B cell (primary cell): ENCODE results near the gene HDAC1. TPM values are rescaled to one million over a fixed set of nuclear protein-coding genes. Genes with fewer than 3 reads are reported as not detected.

Experiments
- ATAC-seq: fragments of 200-7000 bp; cut with Tn5 transposase; one replicate; pipeline ENCODE4 v1.10.0; 2021; ENCODE audit warnings: low read depth, mild to moderate bottlenecking, moderate number of reproducible peaks, moderate library complexity
- CTCF ChIA-PET: fragments of 350-600 bp; sonication (Branson Sonifier 250); formaldehyde crosslinking; loops from one replicate; lab custom pipeline; 2021; ENCODE audit warnings: antibody characterized with exemption, inconsistent platforms; lab: Charles Lee
- POLR2A ChIA-PET: fragments of 350-600 bp; sonication (Branson Sonifier 250); formaldehyde crosslinking; loops from one replicate; lab custom pipeline; 2021; ENCODE audit warnings: antibody characterized with exemption; lab: Charles Lee
- DNase-seq: peaks from one replicate; pipeline ENCODE4 v3.0.0; 2013
- H2AFZ ChIP-seq: 2 replicates; pipeline ENCODE4 v1.6.1; 2012; ENCODE audit warnings: mild to moderate bottlenecking, low read depth, low read length; ENCODE audit not compliant: insufficient read depth, poor library complexity, severe bottlenecking
- H3K27ac ChIP-seq, 2 donors: 1 replicate in 1 of 2; 2 replicates in 1 of 2; pipeline ENCODE4 v1.5.1; 2012 to 2013; ENCODE audit warnings: low read length in 2 of 2, mild to moderate bottlenecking in 2 of 2, moderate library complexity in 1 of 2
- H3K27me3 ChIP-seq, 4 experiments: fragments of 200-600 bp in 1 of 4; sonication (generic) in 1 of 4; replicated peaks in 1 of 4; 1 replicate in 2 of 4; 2 replicates in 2 of 4; pipeline versions ENCODE4 v1.6.1 to v1.7.0; 2013 to 2016; ENCODE audit warnings: low read length in 3 of 4, mild to moderate bottlenecking in 2 of 4, mixed read lengths in 1 of 4, moderate library complexity in 1 of 4; ENCODE audit not compliant: insufficient read depth in 4 of 4, control insufficient read depth in 3 of 4; ENCODE audit errors: control extremely low read depth in 1 of 4
- H3K36me3 ChIP-seq, 2 experiments: replicated peaks in 1 of 2; 1 replicate in 1 of 2; 2 replicates in 1 of 2; pipeline versions ENCODE4 v1.6.1 to v1.7.1; 2013; ENCODE audit warnings: low read length in 1 of 2; ENCODE audit not compliant: insufficient read depth in 2 of 2, control insufficient read depth in 1 of 2; ENCODE audit errors: control extremely low read depth in 1 of 2, extremely low read depth in 1 of 2
- H3K4me1 ChIP-seq, 2 donors: fragments of 200-600 bp in 1 of 2; sonication (generic) in 1 of 2; 1 replicate in 1 of 2; 2 replicates in 1 of 2; pipeline versions ENCODE4 v1.5.1 to v1.6.1; 2013 to 2017; ENCODE audit warnings: low read length in 2 of 2; ENCODE audit not compliant: control insufficient read depth in 2 of 2, insufficient read depth in 2 of 2
- H3K4me2 ChIP-seq: replicated peaks from 2 replicates; pipeline ENCODE3; 2012; ENCODE audit warnings: mild to moderate bottlenecking, low read depth, low read length; ENCODE audit not compliant: poor library complexity, severe bottlenecking
- H3K4me3 ChIP-seq, 5 experiments: fragments of 200-600 bp in 1 of 5; sonication (generic) in 1 of 5; 1 replicate in 3 of 5; 2 replicates in 2 of 5; pipeline versions ENCODE4 v1.5.1 to v1.7.0; 2011 to 2016; ENCODE audit warnings: low read length in 4 of 5, mild to moderate bottlenecking in 4 of 5, low read depth in 2 of 5, control low read depth in 1 of 5, moderate library complexity in 1 of 5; ENCODE audit not compliant: insufficient read depth in 1 of 5; ENCODE audit errors: control extremely low read depth in 1 of 5, extremely low read depth in 1 of 5
- H3K79me2 ChIP-seq: fragments of 200-600 bp; sonication (generic); one replicate; pipeline ENCODE4 v1.6.0; 2016; ENCODE audit warnings: low read length; ENCODE audit not compliant: control insufficient read depth, insufficient read depth
- H3K9ac ChIP-seq: fragments of 200-600 bp; sonication (generic); 2 replicates; pipeline ENCODE4 v1.6.1; 2017; ENCODE audit warnings: mild to moderate bottlenecking, low read length, moderate library complexity
- H3K9me3 ChIP-seq, 3 donors: one replicate each; pipeline versions ENCODE4 v1.6.1 to v1.7.1; 2013; ENCODE audit warnings: low read length in 2 of 3; ENCODE audit not compliant: control insufficient read depth in 2 of 3, insufficient read depth in 1 of 3; ENCODE audit errors: control extremely low read depth in 1 of 3
- H4K20me1 ChIP-seq: 2 replicates; pipeline ENCODE4 v1.6.0; 2012; ENCODE audit warnings: mild to moderate bottlenecking, low read length; ENCODE audit not compliant: insufficient read depth, control insufficient read depth, poor library complexity, severe bottlenecking
- H3K27ac Mint-ChIP-seq: one replicate; pipeline ENCODE4 v1.8.0; 2021; ENCODE audit warnings: mixed read lengths
- H3K27me3 Mint-ChIP-seq: one replicate; pipeline ENCODE4 v1.8.0; 2021; ENCODE audit warnings: mixed read lengths
- H3K4me1 Mint-ChIP-seq: one replicate; pipeline ENCODE4 v1.8.0; 2021; ENCODE audit warnings: mixed read lengths
- H3K4me3 Mint-ChIP-seq: one replicate; pipeline ENCODE4 v1.8.0; 2021; ENCODE audit warnings: mixed read lengths
- H3K9me3 Mint-ChIP-seq: one replicate; pipeline ENCODE4 v1.8.0; 2022; ENCODE audit warnings: mixed read lengths; ENCODE audit not compliant: insufficient read depth
- CTCF ChIP-seq: fragments of 200-600 bp; IDR thresholded peaks from one replicate; pipeline ENCODE4 v1.8.0; 2022; ENCODE audit warnings: antibody characterized with exemption, mild to moderate bottlenecking
- EZH2 ChIP-seq: IDR thresholded peaks from 2 replicates; pipeline ENCODE4 v1.6.1; 2012; ENCODE audit warnings: borderline replicate concordance, low read depth, mild to moderate bottlenecking, moderate library complexity, low read length; ENCODE audit not compliant: insufficient read depth, poor library complexity, severe bottlenecking
- WGBS: methylation state at CpG from one replicate; pipeline ENCODE4 v1.1.5; 2013; ENCODE audit warnings: missing lambda C conversion rate; ENCODE audit not compliant: insufficient coverage; 5-methylcytosine and 5-hydroxymethylcytosine counted together
- intact Hi-C: fragments of 100-400 bp; cut with micrococcal nuclease; formaldehyde crosslinking; loops from one replicate; pipeline ENCODE4 v1.10.0; 2022
- polyA plus RNA-seq: library from polyadenylated mRNA; depleted of rRNA; stranded (reverse); fragments of >200 nt; gene quantifications from 2 replicates; pipeline ENCODE4 v1.2.3, GENCODE V29; 2012
- total RNA-seq, 2 donors: library from RNA; stranded (reverse); fragments of 120-200 nt in 1 of 2; gene quantifications; 1 replicate in 1 of 2; 2 replicates in 1 of 2; pipeline versions ENCODE4 v1.2.3 to v1.2.4, GENCODE V29; 2013 to 2022

The HDAC1 gene
- total and polyA plus RNA-seq, 2 donors (not counting 1 experiment from before 2014, with no cell fraction given) = 184 to 205 TPM

- H3K27me3 ChIP-seq = no peaks in the 10 kb centered on the region
- H3K4me1 ChIP-seq = peaks cover 18% of the 10 kb centered on the region in 2 donors
- no peak for DNase-seq
- H3K9ac ChIP-seq = no peak overlapping the region
- peak overlapping the region in 1 of 2 donors; percentile 44 for H3K27ac ChIP-seq
- 90% methylated on average over 3 of the region's 4 CpGs for WGBS
- no peak overlapping the region for H3K4me3 Mint-ChIP-seq
- H4K20me1 ChIP-seq = peaks cover 26% of the 10 kb centered on the region
- TF ChIP-seq CTCF = no peak
- peak overlapping the region; percentile 22 for H3K27ac Mint-ChIP-seq
- ATAC-seq = no peak
- ChIA-PET POLR2A (interaction anchor here (0.6 to 1.3 kb wide), 3 partner anchors 9 to 268 kb away, joined by 3 to 4 read pairs (median 4); partner anchors contain the start of gene HDAC1), CTCF (no interaction called here)
- H3K4me1 Mint-ChIP-seq = peaks cover 26% of the 10 kb centered on the region
- intact Hi-C loops = no loop called here
- H3K9me3 Mint-ChIP-seq = no peaks in the 10 kb centered on the region
- no peak overlapping the region for H3K4me2 ChIP-seq
- H3K4me3 ChIP-seq = no peak overlapping the region
- H3K27me3 Mint-ChIP-seq = no peaks in the 10 kb centered on the region
- H3K79me2 ChIP-seq = peaks cover 38% of the 10 kb centered on the region
- no peak overlapping the region for H2AFZ ChIP-seq
- no peaks in the 10 kb centered on the region for H3K9me3 ChIP-seq
- peaks cover 1 to 80% of the 10 kb centered on the region in 2 experiments for H3K36me3 ChIP-seq
Observed at GRCh38 chr1:32329931-32330466, 38.1 kb downstream of the HDAC1 start.

GRCh38 chr1:32330558-32331151 is 38.8 kb downstream of the HDAC1 start:
- POLR2A ChIA-PET = interaction anchor here (0.8 to 1.3 kb wide), 2 partner anchors 9 to 39 kb away, joined by 4 read pairs; partner anchors contain the start of gene HDAC1
- CTCF ChIA-PET = interaction anchor here (0.9 to 1.5 kb wide), 5 partner anchors 12 to 115 kb away, joined by 3 to 6 read pairs (median 4); no protein-coding TSS in a partner anchor
- Histone ChIP-seq H3K9ac (no peak overlapping the region), H3K4me3 (no peak overlapping the region), H3K9me3 (no peaks in the 10 kb centered on the region), H3K36me3 (peaks cover 1 to 74% of the 10 kb centered on the region in 2 experiments), H3K27ac (peak overlapping the region in 1 of 2 donors; percentile 44), H4K20me1 (peaks cover 26% of the 10 kb centered on the region), H2AFZ (no peak overlapping the region), H3K27me3 (no peaks in the 10 kb centered on the region), H3K4me1 (peaks cover 18 to 19% of the 10 kb centered on the region in 2 donors), H3K79me2 (peaks cover 32% of the 10 kb centered on the region), H3K4me2 (no peak overlapping the region)
- Mint-ChIP-seq H3K27ac (no peak overlapping the region), H3K4me3 (no peak overlapping the region), H3K9me3 (no peaks in the 10 kb centered on the region), H3K4me1 (peaks cover 27% of the 10 kb centered on the region), H3K27me3 (no peaks in the 10 kb centered on the region)
- WGBS = 95% methylated on average over 12 of the region's 12 CpGs
- intact Hi-C loops = no loop called here
- DNase-seq (no peak), ATAC-seq (no peak)
- TF ChIP-seq EZH2 (no peak), CTCF (no peak)
